ENCODE measurements around the gene NELL2. TPM values are rescaled to one million over a fixed set of nuclear protein-coding genes. Genes with fewer than 3 reads are reported as not detected.
A peak's percentile ranks its signal among the peaks of the same experiment; 100 is the strongest.

NELL2 gene
- total RNA-seq, 8 experiments from 2014 or later, result 5.1 to 148 (median 66.5) TPM

DNA sequence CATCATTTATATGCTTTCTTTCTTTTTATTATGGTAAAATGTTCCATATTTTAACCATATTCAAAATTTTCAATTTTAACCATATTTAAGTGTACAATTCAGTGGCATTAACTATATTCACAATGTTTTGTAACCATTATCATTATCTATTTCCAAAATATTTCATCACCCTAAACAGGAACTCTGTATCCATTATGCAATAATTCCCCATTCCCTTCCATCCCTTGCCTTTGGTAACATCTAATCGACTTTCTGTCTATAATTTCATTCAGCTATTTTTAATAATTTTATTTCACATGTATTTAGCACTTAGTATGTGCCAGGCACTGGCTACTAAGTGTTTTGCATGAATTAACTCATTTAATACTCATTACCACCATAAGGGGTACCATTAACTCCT, 287.5 kb downstream of the NELL2 start:
- 0 to 100% (median 84%) methylated on average over 1 of the region's 1 CpG for WGBS, 10 experiments
- in situ Hi-C loops (cut with MboI; ENCODE audit: low pct_unique_long_range_greater_than_20kb in 2 of 9, low sequenced_read_pairs in 9 of 9, unreplicated experiment in 9 of 9), result no loop called here

DNA sequence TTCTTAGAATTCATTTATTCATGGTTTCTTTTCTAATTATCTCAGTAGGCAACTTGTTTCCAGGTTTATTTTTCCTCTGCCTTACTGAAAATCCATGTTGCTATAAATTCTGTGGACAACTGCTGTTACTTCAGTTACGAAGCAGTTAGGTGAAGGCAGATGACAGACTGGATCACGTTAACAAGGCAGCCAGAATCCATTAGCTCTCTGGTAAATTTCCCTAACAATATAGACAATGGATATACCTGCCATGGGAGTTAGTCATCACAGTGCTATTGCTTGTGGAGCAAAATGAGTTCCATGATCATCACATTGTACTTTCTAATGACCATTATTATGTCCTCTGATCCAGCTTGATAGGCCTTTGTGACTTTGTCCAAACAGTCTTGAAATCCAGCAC, 291.5 kb downstream of the NELL2 start:
- Histone ChIP-seq H3K4me3 (no peak overlapping the region), H3K27ac (no peak overlapping the region), H3K4me1 (replicated peaks in 1 of 2) (peaks cover 12 to 16% of the 10 kb centered on the region in 2 donors)
- peak in 5 of 8 experiments; percentile 58 to 77 (median 69) for ATAC-seq (replicated peaks in 6 of 8)
- in situ Hi-C loops (cut with MboI; ENCODE audit: low pct_unique_long_range_greater_than_20kb in 2 of 9, low sequenced_read_pairs in 9 of 9, unreplicated experiment in 9 of 9), result no loop called here
- WGBS, 10 experiments, result 0 to 82% (median 36%) methylated on average over 1 to 2 of the region's 2 CpGs; no CpG with 5 or more reads in 1 of the 10 experiments

More for the DNA sequence above, 287.5 kb downstream of the NELL2 start:
- Histone ChIP-seq H3K4me3 (no peak overlapping the region), H3K27ac (no peak overlapping the region), H3K4me1 (replicated peaks in 1 of 2) (peaks cover 3 to 10% of the 10 kb centered on the region in 2 donors)
- no peak for ATAC-seq (replicated peaks in 6 of 8)

DNA sequence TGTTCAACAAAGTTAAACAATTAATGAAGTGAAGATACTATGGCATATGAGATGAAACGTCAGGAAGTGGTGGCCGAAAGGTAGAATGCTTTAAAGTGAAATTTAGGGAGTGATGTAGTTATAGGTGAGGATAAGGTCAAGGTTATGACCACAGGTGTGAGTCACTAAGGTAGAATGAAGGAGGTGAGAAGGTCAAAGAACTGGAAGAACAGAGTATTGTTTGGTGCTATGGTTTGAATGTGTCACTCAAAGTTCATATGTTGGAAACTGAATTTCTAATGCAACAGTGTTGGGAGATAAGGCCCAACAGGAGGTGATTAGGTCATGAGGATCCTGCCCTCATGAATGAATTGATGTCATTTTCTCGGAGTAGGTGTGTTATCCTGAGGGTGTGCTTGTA, 293.6 kb downstream of the NELL2 start:
- H3K4me1 ChIP-seq (replicated peaks in 1 of 2), result peaks cover 12 to 16% of the 10 kb centered on the region in 2 donors
- 9 to 90% (median 77%) methylated on average over 1 to 3 of the region's 3 CpGs for WGBS, 10 experiments
- H3K4me3 ChIP-seq, result no peak overlapping the region
- ATAC-seq (replicated peaks in 6 of 8), result no peak
- in situ Hi-C loops (cut with MboI; ENCODE audit: low pct_unique_long_range_greater_than_20kb in 2 of 9, low sequenced_read_pairs in 9 of 9, unreplicated experiment in 9 of 9), result no loop called here
- no peak overlapping the region for H3K27ac ChIP-seq

DNA sequence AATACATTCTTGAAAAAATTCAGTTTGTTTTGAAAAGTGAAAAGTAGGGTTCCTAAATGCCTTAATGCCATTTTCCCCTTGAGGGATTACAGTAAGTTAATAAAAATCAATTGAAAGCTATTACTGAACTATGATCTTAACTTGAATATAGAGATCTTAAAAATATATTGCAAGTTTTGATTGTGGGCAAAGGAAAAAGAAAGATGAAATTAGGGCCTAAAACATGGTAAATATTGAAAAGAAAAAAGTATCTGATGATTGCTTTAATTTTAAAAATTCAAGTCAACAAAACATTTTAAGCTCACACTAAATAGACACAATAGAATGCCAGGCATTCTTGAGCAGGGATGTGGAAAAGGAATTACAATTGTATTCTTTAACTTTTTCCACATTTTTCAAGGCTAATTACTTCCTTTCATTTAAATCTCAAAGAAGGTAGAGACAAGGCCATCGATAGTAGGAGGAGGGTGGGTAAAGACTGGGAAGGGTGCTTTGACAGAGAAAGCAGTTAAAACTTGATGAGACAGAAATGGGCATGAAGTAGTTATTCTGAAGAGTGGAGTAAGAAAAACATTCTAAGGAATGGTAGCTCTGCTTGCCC, 294.4 kb downstream of the NELL2 start:
- WGBS, 10 experiments, result 0 to 14% (median 0%) methylated on average over 1 of the region's 1 CpG; no CpG with 5 or more reads in 2 of the 10 experiments
- no peak overlapping the region for H3K4me3 ChIP-seq
- peak in 3 of 8 experiments; percentile 47 to 61 (median 51) for ATAC-seq (replicated peaks in 6 of 8)
- H3K27ac ChIP-seq, result no peak overlapping the region
- H3K4me1 ChIP-seq (replicated peaks in 1 of 2), result peaks cover 12 to 16% of the 10 kb centered on the region in 2 donors
- in situ Hi-C loops (cut with MboI; ENCODE audit: low pct_unique_long_range_greater_than_20kb in 2 of 9, low sequenced_read_pairs in 9 of 9, unreplicated experiment in 9 of 9), result no loop called here

DNA sequence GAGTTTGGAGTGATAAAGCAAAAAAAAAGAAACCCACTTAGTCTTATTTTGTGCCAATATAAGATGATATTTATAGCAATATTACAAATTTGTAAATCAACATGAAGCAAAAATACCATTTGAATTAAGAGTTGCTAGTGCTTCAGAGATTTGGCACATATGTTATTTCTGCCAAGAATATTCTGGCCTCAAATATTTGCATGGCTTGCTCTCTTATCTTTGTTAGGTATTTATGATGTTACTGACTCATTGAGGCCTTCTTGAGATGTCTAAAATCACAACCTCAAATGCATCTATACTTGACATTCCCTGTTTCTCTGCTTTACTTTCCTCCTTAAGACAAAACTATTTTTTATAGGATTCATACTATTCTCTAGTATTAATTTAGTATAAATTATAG, 301.5 kb downstream of the NELL2 start:
- in situ Hi-C loops (cut with MboI; ENCODE audit: low pct_unique_long_range_greater_than_20kb in 2 of 9, low sequenced_read_pairs in 9 of 9, unreplicated experiment in 9 of 9), result no loop called here
- no peak for ATAC-seq (replicated peaks in 6 of 8)
- no peak overlapping the region for H3K27ac ChIP-seq
- no peak overlapping the region for H3K4me3 ChIP-seq
- peaks cover 19 to 23% of the 10 kb centered on the region in 2 donors for H3K4me1 ChIP-seq (replicated peaks in 1 of 2)

DNA sequence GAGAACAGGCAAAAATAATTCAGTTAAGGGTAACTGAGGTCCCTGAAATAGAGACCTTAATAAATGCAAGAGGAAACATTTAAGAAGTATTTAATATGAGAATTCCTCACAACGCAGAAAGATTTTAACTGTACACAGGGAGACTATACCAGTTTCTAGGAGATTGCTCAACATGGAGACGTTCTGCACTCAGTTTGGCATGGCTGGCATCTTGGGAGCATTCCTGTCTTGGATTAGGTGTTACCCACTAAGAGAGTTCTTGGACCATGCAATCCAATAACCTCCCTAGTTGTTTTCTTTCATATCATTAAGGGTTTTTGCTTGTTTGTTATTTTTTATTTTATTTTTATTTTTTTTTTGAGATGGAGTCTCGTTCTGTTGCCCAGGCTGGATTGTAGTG, 302.4 kb downstream of the NELL2 start:
- Histone ChIP-seq H3K4me1 (replicated peaks in 1 of 2) (peaks cover 19 to 23% of the 10 kb centered on the region in 2 donors), H3K27ac (no peak overlapping the region), H3K4me3 (no peak overlapping the region)
- ATAC-seq (replicated peaks in 6 of 8), result no peak
- WGBS, 10 experiments, result 0 to 100% (median 80%) methylated on average over 1 to 3 of the region's 3 CpGs; no CpG with 5 or more reads in 1 of the 10 experiments
- in situ Hi-C loops (cut with MboI; ENCODE audit: low pct_unique_long_range_greater_than_20kb in 2 of 9, low sequenced_read_pairs in 9 of 9, unreplicated experiment in 9 of 9), result no loop called here

DNA sequence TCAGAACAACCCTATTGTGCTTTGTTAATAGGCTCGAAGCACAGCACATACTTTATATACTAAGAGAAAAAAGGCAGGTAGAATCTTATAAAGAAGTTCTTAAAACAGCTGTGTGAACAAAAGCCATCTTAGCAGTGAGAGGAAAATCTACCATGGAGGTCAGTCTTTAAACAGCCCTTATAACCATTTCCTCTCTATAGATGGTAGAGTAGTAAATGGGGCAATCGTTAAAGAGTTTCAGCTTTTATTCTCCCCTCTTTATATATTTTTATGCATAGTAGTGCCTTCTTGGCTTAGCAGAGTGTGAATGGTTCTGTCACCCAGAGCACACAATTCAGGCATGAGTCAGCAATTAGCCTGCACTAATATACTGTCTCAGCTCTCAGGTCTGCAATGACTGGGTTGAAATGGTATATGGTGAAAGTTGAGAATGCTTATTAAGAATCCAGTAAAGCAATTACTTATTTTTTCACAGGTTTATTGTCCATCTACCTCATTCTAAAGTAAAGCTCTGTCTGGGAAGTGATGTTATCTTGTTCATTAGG, 305.0 kb downstream of the NELL2 start:
- ATAC-seq (replicated peaks in 6 of 8), result peak in 7 of 8 experiments; percentile 42 to 99 (median 98)
- WGBS, 10 experiments, result 0 to 70% (median 23%) methylated on average over 1 to 2 of the region's 2 CpGs; no CpG with 5 or more reads in 2 of the 10 experiments

DNA sequence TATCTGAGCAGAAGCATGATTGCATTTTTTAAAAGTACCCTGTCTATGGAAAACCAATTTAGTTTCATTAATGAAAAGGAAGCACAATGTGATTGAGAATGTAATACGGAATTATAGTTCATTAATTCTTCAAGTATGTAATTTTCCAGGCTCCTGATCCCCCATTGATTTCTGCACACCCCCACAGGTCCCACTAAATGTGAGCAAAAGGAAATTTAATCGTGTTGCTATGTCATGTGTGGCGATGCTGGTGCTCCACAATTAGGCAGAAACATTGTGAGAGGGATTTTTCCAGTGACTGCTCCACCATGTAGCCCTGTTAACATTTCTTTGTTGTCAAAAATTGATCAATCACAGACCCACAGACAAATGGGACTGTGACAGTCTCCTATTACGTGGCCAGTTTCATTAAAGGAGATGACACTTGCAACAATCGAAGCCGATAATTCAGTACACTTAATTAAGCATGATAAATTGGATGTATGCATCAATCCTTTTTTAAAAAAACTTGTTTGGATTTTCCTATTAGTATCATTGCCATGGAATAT, 306.0 kb downstream of the NELL2 start:
- WGBS, 10 experiments, result 13 to 74% (median 37%) methylated on average over 3 to 6 of the region's 6 CpGs; no CpG with 5 or more reads in 1 of the 10 experiments
- peak in 5 of 8 experiments; percentile 53 to 81 (median 67) for ATAC-seq (replicated peaks in 6 of 8)
- in situ Hi-C loops (cut with MboI; ENCODE audit: low pct_unique_long_range_greater_than_20kb in 2 of 9, low sequenced_read_pairs in 9 of 9, unreplicated experiment in 9 of 9), result no loop called here
- H3K4me1 ChIP-seq (replicated peaks in 1 of 2), result peaks cover 19 to 23% of the 10 kb centered on the region in 2 donors
- no peak overlapping the region for H3K27ac ChIP-seq
- H3K4me3 ChIP-seq, result no peak overlapping the region

More for the DNA sequence above, 305.0 kb downstream of the NELL2 start:
- peaks cover 19 to 23% of the 10 kb centered on the region in 2 donors for H3K4me1 ChIP-seq (replicated peaks in 1 of 2)
- H3K4me3 ChIP-seq, result no peak overlapping the region
- H3K27ac ChIP-seq, result no peak overlapping the region
- in situ Hi-C loops (cut with MboI; ENCODE audit: low pct_unique_long_range_greater_than_20kb in 2 of 9, low sequenced_read_pairs in 9 of 9, unreplicated experiment in 9 of 9), result no loop called here

DNA sequence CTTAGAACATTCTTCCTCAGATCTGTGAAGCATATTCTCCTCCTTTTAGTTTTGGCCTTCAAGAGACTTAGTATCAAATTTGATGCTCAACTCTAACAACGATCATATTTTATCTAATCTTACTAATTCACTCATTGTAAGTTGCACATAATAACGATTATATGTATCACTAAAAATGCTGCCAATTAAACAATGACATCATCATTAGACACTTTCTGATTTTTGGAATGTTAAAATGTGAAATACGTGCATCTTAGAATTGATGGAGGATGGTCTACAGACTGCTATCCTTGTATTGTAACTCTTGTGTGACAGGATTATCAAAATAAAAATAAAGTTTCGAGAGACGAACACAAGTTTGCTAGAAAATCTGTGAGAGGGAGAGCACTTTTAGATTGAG, 311.0 kb downstream of the NELL2 start:
- Histone ChIP-seq H3K4me3 (no peak overlapping the region), H3K4me1 (replicated peaks in 1 of 2) (peaks cover 5% of the 10 kb centered on the region in 2 donors), H3K27ac (no peak overlapping the region)
- 5 to 100% (median 85%) methylated on average over 2 to 5 of the region's 5 CpGs for WGBS, 10 experiments
- in situ Hi-C loops (cut with MboI; ENCODE audit: low pct_unique_long_range_greater_than_20kb in 2 of 9, low sequenced_read_pairs in 9 of 9, unreplicated experiment in 9 of 9), result no loop called here
- ATAC-seq (replicated peaks in 6 of 8), result no peak

DNA sequence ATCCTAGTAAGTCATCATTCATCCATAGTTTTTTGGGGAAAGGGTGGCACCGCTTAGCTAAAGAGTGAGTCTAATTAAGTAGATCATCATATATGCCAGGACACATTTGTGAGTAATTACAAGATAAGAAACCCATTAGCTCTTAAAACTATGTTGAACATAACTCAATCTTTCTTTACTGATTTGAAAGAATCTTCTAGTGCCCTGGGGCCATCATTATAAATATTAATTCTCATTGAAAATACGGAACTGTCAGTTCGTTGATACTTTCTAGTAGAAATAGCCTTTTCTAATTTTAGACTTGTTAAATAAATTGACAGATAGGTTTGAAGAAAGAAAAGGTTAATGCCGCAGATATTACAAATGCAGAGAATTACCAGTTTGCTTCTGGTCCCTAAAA, 312.6 kb downstream of the NELL2 start:
- in situ Hi-C loops (cut with MboI; ENCODE audit: low pct_unique_long_range_greater_than_20kb in 2 of 9, low sequenced_read_pairs in 9 of 9, unreplicated experiment in 9 of 9), result no loop called here
- WGBS, 10 experiments, result 7 to 100% (median 86%) methylated on average over 2 to 4 of the region's 4 CpGs; no CpG with 5 or more reads in 1 of the 10 experiments
- no peak overlapping the region for H3K4me3 ChIP-seq

DNA sequence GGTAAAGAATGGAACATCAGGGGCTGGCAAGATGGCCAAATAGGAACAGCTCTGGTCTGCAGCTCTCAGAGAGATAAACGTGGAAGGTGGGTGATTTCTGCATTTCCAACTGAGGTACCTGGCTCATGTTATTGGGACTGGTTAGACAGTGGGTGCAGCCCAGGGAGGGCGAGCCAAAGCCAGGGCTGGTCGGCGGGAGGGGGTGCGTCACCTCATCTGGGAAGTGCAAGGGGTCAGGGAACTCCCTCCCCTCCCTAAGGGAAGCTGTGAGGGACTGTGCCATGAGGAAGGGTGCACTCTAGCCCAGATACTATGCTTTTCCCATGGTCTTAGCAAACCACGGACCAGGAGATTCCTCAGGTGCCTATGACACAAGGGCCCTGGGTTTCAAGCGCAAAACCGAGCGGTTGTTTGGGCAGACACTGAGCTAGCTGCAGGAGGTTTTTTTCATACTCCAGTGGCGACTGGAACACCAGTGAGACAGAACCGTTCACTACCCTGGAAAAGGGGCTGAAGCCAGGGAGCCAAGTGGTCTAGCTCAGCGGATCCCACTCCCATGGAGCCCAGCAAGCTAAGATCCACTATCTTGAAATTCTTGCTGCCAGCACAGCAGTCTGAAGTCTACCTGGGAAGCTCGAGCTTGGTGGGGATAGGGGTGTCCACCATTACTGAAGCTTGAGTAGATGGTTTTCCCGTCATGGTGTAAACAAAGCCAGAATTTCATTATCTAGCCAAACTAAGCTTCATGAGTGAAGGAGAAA, 317.6 kb downstream of the NELL2 start:
- Histone ChIP-seq H3K4me1 (replicated peaks in 1 of 2) (no peaks in the 10 kb centered on the region), H3K27ac (no peak overlapping the region), H3K4me3 (no peak overlapping the region)
- ATAC-seq (replicated peaks in 6 of 8), result no peak
- in situ Hi-C loops (cut with MboI; ENCODE audit: low pct_unique_long_range_greater_than_20kb in 2 of 9, low sequenced_read_pairs in 9 of 9, unreplicated experiment in 9 of 9), result no loop called here
- WGBS, 10 experiments, result 0 to 100% (median 83%) methylated on average over 1 to 8 of the region's 14 CpGs

More for the DNA sequence above, 312.6 kb downstream of the NELL2 start:
- no peaks in the 10 kb centered on the region for H3K4me1 ChIP-seq (replicated peaks in 1 of 2)
- ATAC-seq (replicated peaks in 6 of 8), result no peak
- H3K27ac ChIP-seq, result no peak overlapping the region

DNA sequence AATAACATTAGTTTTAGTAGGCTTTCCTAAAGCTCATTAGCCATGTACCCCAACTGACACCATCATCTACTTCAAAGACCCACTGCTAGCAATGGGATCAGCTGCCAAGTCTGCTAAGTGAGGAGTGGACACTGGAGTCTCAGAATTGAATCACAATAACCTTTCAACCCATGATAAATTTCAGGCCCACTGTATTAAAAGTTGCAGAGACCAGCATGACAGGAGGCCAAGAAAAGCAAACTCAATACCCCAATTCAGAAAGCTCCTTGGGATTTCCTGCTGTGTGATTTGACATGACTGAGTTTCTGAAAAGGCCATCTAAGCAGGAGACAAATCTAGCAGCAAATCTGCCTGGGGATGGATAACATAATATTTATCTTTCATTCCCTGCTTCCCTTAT, 320.7 kb downstream of the NELL2 start:
- Histone ChIP-seq H3K27ac (no peak overlapping the region), H3K4me3 (no peak overlapping the region), H3K4me1 (replicated peaks in 1 of 2) (no peaks in the 10 kb centered on the region)
- no peak for ATAC-seq (replicated peaks in 6 of 8)
- in situ Hi-C loops (cut with MboI; ENCODE audit: low pct_unique_long_range_greater_than_20kb in 2 of 9, low sequenced_read_pairs in 9 of 9, unreplicated experiment in 9 of 9), result no loop called here

DNA sequence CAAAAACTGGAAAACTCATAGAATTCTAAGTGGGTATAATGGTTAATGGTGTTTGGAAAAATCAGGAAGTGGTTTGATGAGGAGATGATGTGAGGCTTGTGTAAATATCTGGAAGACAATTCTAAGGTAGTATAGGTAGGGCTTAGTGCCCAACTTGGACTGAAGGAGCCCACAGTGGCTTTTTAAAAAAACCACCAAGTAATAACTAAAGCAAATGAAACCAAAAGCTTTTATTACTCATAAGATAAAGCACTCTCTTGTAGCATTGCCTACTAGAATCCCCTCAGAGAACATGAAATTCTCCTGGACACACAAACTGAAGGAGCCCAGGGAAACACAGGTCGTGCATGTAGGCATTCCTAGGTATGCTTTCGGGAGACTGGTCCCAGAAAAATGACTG, 324.5 kb downstream of the NELL2 start:
- ATAC-seq (replicated peaks in 6 of 8), result no peak
- no peaks in the 10 kb centered on the region for H3K4me1 ChIP-seq (replicated peaks in 1 of 2)
- no peak overlapping the region for H3K27ac ChIP-seq
- WGBS, 10 experiments, result 0 to 79% (median 75%) methylated on average over 2 of the region's 2 CpGs; no CpG with 5 or more reads in 7 of the 10 experiments
- no peak overlapping the region for H3K4me3 ChIP-seq
- in situ Hi-C loops (cut with MboI; ENCODE audit: low pct_unique_long_range_greater_than_20kb in 2 of 9, low sequenced_read_pairs in 9 of 9, unreplicated experiment in 9 of 9), result no loop called here
